GM21529 (cell line): Measurements from ENCODE around the gene KCNMA1.
A peak's percentile ranks its signal among the peaks of the same experiment; 100 is the strongest.
"Not testable (repeated sequence)": the region's sequence is repeated elsewhere in the genome, so short reads cannot be mapped to it uniquely, and the experiment has no call there.

ENCODE experiments used
- ATAC-seq: cut with Tn5 transposase; IDR thresholded peaks from one replicate; pipeline ENCODE4 v1.9.1; 2021; ENCODE audit not compliant: unreplicated experiment

Gene KCNMA1

GRCh38 chr10:77405771-77406241 lies 231.8 kb downstream of the KCNMA1 start:
- ATAC-seq: peak; percentile 66

DNA sequence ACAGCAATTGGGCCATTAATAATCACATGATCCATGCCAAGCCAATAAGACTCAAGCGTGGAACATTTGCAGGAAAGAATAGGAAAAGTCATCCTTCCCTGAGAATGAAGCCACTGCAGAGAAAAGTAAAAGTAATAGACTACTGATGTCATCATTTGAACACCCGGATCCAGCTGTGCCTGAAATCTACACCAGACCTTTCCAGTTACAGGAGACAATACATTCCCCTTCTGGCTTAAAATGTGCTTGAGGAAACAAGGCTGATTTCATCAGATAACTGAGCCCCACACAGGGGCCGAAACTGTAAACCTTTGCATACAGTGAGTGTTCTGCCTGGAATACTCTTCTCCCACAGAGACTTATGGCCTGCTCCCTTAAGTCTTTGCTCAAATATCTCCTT lies 232.8 kb downstream of the KCNMA1 start:
- ATAC-seq: no peak

DNA sequence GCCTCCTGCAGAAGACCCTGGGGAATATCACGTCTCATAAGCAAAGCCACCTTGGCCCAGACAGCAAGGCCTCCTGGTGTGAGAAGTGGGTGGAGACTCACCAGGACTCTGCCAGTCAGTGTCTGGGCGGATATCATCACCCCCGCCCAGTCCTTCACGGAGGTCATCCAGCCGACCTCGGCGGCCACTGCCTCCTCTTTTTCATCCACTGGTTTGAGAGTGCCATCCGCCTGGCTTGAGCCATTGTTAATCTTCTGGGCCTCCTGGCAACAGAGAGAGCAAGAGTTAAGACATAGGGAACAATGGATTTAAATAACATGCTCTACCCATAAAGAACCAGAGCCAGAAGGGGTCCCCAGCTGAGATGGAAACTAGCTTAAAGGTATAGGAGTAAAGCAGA lies 233.8 kb downstream of the KCNMA1 start:
- ATAC-seq: no peak

GRCh38 chr10:77401683-77402082 lies 235.9 kb downstream of the KCNMA1 start:
- ATAC-seq: no peak

- no peak for ATAC-seq
Measured at GRCh38 chr10:77400033-77400432, 237.6 kb downstream of the KCNMA1 start.

GRCh38 chr10:77398986-77399755 lies 238.4 kb downstream of the KCNMA1 start:
- ATAC-seq: no peak

DNA sequence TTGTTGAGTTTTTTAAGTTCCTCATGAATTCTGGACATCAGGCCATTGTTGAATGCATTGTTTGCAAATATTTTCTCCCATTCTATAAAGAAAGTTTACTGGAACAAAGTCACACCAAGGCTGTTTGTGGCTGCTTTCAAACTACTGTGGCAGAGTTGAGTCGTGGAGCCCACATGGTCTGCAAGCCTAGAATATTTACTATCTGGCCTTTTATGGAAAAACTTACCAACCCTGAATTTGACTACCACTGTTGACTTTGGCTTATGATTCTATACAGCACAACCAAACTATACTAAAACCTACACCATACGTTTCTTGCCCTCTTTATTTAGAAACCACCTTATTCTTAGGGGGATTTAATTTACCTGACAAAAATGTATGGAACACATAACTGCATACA lies 239.1 kb downstream of the KCNMA1 start:
- no peak for ATAC-seq

DNA sequence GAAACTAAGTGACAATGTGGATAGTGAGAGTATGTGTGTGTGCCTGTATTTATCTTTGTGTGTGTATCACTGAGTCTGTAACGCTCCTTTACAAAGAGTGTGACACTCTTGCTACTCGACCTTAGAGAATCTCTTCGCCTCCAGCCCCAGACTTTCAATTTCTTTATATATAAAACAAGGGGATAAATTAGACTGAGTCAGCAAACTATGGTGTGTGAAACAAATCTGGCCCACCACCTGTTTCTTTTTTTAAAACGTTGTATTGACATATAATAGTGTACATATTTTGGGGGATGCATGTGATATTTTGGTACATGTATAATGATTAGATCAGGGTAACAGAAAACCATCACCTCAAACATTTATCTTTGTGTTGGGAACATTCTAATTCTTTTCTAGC lies 240.5 kb downstream of the KCNMA1 start:
- no peak for ATAC-seq

DNA sequence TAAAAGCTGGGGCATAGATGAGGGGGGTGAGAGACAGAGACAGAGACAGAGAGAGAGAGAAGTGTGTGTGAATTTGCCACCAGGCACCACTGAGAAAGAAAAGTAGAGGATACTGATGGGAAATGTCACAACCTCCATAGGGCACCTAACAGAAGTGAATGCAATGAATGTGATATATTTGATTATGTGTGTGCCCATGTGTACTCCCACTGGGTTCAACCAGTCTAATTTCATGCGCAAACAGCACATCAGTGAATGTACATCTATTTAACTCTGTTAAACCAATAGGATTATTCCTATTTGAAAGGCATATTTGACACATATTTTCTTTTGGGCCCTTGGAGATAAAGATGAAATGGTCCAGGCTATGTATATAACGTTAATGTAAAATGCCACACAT lies 241.3 kb downstream of the KCNMA1 start:
- ATAC-seq: no peak

DNA sequence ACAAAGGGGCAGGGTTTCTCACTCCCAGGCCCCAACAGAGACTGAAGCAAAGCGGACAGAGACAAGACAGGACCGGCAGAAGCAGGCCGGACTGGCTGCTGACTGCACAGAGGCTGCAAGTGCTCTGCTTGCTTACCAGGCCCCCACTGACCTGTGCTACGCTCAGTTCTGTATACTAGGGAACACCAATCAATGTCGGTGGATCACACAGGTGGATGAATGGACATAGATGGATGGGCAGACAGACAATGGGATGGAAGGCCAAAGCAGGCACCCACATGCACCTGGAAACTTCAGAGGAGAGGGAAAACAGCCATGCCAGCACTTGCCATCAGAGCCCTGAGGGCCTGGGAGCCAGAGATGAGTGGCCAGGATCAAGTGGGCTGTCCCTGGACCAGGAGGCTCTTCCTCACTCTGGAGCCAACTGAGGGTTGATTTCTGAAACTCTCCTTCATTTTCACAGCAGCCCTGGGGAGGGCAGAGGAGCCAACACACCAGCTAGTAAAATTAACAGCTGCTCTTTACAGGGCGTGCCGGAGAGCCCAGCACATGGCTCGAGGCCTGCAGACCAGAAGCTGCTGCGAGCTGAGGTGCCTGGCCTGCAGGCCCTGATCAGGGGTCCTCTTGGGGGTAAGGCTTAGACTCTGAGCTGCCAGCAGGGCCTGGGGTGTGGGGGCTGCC lies 243.6 kb downstream of the KCNMA1 start:
- no peak for ATAC-seq

DNA sequence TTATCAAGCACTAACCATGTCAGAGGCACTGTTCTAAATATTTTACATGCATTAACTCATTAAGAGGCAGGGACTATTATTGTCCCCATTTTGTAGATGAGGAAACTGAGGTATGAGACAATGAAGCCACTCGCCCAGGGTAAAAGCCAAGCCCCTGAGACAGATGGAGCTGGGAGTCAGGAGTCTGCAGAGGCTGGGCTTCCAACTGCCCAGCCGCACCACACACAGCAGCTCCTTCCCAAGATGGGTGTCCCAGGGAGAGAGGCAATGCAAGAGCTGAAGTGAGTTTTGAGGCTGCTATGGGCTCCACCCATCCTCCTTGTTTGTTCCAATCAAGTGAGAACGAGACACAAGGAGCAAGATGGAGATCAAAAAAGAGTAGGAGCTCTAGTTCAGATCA lies 244.2 kb downstream of the KCNMA1 start:
- ATAC-seq: no peak

DNA sequence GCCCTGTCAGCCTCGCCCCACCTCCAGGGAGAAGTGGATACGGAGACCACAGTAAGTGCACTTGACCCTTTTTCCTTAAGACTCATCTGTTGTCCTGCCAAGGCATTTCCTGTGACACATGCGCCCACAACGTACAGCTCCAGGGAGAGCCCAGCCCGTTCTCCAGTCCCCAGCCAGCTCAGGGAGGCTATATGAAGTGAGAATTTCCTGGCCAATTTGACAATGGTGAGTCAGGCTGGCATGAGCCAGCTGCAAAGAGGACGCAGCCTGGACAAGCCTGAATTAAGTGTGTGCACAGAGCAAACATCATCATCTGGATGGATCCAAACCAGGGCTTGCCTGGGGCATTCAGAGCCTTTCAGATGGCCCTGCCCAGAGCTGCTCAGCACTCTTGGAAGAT lies 244.8 kb downstream of the KCNMA1 start:
- no peak for ATAC-seq

DNA sequence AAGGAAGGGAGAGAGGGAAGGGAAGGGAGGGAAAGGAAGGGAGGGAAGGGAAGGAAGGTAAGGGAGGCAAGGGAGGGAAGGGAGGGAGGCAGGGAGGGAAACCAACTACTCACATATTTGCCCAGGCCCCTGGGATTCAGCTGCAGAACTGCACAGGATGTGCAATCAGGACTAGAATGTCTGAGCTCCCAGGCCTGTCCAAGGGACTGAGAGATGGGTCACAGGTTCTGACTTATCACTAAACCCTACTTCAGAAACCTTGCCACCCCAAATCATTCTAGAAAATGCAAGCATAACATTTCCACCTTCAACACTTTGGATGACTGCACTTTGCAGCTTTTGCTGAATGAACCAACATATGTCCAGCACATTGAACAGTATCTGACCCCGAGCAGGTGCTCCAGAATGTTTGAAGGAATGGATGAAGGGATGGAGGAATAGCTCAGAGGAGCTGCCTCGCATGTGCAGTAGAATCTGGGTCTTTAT lies 245.3 kb downstream of the KCNMA1 start:
- no peak for ATAC-seq

DNA sequence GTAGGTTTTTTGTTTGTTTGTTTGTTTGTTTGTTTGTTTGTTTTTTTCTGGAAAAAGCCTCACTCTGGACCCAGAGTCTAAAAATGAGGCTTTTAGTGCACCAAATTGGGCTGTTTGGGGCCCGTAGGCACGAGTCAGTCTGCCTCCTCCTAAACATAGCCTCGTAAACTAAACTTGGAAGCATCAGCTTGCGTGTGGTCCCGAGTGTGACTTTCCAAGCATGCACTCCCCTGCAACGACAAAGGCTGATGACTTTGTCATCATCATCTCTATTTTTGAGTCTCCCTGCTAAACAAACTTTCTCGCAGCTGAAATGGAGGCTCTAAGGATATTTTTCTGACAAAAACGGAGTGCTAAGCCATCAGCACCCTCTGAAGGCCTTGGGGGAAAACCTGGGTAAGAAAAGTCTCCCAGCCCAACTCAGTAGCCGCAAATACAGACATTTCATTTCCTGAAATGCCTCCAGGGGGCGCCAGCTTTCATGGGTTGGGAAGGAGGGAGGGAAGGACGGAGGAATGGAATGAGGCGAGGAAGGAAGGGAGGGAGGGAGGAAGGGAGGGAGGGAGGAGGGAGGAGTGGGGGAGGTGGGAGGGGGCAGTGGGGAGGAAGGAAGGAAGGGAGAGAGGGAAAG lies 245.9 kb downstream of the KCNMA1 start:
- no peak for ATAC-seq

DNA sequence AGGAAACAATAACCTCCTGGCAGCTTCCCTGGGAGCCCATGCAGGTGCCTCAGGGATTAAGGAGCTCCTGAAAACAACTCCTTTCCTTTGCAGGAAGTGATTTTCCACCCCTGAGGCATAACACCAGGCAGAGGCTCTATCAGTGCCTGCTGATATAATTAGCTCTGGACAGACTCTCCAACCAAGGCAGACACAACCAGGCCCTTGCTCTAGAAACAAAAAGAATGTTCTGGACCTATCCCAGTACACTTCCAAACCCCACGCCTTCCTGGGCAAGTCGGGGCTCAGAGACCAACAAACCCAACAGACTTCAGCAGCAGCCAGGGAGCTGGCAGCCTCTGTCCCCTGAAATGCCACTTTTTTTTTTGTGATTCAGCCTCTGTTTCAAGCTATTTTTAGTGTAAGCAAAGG lies 247.1 kb downstream of the KCNMA1 start:
- ATAC-seq: no peak

DNA sequence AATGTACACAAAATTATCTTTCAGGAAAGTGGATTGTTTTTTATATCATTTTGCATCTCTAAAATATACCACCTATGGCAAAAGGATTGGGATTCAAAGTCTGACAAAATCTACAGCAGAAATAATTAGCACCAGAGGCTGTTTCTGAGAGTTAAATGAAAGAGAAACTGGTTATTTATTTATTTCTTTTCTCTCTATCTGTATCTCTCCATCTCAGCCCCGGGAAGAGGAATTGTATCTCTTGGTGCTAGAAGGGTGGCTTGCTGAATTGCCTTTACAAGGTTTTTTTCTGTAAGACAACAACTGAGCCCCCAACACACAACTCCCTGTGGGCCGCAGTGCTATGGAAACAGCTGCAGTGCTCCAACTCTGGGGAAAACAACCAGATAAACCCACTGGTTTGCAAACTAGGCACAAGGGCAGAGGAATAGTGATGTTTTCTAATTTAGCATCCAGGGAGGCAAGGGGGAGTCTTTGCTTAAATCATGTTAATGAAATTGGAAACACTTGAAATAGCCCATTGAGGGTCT lies 249.0 kb downstream of the KCNMA1 start:
- no peak for ATAC-seq

GRCh38 chr10:77387701-77388100 lies 249.9 kb downstream of the KCNMA1 start:
- ATAC-seq: not testable (repeated sequence)

- ATAC-seq: no peak
Measured at GRCh38 chr10:77387247-77387646, 250.4 kb downstream of the KCNMA1 start.

DNA sequence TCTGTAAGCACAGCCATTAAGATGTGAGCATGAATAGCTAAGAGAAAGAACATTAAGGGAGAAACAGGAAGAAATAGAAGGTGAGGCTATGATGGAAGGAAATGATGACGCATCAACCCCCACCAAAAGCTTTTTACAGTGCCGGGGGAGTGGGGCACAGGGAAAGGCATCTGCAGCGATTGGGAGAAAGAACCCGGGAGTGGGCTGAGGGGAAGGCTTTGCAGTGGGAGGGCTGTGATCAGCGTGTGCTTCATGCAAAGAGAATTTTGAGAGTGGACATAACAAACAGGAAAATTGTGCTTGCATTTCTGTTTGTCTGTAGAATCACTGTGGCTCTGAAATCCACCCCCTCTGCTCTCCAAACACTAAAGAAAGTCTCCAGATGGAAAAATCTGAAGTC lies 250.8 kb downstream of the KCNMA1 start:
- ATAC-seq: no peak

DNA sequence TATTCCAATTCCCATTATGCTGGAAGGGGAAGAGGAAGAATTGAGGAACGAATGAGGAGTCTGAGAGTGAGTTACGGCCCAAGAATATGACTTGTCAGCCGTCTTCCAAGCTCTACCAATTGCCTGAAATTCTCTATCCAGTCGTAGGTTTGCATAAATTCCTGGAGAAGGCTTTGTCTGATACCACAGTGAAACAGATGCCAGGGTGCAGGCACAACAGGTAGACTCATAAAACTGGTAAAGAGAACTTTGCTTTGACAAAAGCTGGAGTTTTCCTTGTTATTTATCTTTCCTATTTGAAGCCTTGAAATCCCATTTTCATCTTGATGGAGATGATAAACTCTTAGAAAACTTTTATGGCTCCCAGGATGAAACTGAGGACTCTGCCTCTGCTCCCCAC lies 251.2 kb downstream of the KCNMA1 start:
- no peak for ATAC-seq

- no peak for ATAC-seq
Measured at GRCh38 chr10:77385315-77385714, 252.3 kb downstream of the KCNMA1 start.
